Left renal cortex interstitium (tissue), 4 donors: ENCODE data around the gene BORCS8. TPM values are rescaled to one million over a fixed set of nuclear protein-coding genes. Genes with fewer than 3 reads are reported as not detected.
"Not testable (repeated sequence)": the region's sequence is repeated elsewhere in the genome, so short reads cannot be mapped to it uniquely, and the experiment has no call there.

Experiments used
- DNase-seq, 4 donors: peaks; one replicate each; pipeline ENCODE4 v3.0.0-alpha.2; 2013; ENCODE audit warnings: low read depth in 4 of 4, low spot score in 2 of 4, missing footprints in 1 of 4
- polyA plus RNA-seq, 4 donors: library from polyadenylated mRNA; unstranded; fragments of 120-200 nt; gene quantifications; one replicate each; pipeline ENCODE4 v1.2.1, GENCODE V29; 2013; ENCODE audit not compliant: insufficient read length in 4 of 4

BORCS8 gene
- polyA plus RNA-seq, 4 donors, result 13.5 to 24.3 (median 21.1) TPM

DNA sequence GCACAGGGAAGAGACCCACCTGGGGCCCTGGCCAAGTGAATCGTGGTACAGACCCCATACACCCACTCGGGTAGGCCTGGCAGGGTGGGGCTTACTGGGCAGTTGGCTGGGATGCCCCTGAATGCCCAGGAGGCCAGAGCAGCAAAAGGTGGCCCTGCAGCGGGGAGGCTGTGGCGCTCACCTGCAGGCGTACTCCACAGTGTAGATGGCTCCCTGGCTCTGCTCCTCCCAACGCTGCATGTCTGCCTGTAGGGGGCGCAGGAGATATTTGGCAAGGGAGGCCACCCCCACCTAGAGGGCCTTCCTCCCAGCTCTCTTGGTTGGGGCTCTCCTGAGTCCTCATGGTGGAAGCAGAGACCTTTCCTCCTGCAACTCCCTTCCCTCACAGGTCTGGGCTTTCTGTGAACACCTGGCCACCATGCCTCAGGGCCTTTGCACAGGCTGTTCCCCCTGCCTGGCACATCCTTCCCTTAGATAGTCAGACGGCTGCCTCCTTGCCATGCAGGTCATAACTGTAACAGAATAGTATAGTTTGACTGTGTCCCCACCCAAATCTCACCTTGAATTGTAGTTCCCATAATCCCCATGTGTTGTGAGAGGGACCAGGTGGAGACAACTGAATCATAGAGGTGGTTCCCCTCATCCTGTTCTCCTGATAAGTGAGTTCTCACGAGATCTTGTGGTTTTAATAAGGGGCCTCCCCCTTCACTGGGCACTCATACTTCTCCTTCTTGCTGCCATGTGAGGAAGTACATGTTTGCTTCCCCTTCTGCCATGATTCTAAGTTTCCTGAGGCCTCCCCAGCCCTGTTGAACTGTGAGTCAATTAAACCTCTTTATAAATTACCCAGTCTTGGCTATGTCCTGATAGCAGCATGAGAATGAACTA is 5.9 kb downstream of the BORCS8 start:
- no peak for DNase-seq

DNA sequence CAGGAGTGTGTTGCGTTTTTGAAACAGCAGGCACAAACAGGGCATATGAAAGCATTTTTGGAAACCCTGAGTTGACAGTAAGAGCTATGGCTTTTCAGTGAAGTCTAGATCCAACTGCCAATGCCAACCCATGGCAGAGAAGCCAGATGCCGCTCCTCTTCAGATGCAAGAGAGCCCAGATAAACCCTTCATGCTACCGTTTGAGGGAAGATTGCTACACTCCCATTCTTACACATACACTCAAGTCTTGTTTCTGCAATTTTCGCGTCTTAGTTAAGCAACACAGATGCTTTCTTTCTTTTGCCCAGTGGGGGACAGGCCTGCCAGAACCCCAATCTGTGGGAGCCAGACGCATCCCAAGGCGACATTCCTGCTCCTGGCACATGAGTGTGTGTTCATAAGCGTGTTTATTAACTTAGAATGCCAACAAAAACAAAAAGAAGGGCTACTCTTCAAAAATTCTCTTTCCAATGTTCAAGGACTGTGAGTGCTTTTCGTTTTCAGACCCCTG is 10.4 kb downstream of the BORCS8 start:
- no peak for DNase-seq

DNA sequence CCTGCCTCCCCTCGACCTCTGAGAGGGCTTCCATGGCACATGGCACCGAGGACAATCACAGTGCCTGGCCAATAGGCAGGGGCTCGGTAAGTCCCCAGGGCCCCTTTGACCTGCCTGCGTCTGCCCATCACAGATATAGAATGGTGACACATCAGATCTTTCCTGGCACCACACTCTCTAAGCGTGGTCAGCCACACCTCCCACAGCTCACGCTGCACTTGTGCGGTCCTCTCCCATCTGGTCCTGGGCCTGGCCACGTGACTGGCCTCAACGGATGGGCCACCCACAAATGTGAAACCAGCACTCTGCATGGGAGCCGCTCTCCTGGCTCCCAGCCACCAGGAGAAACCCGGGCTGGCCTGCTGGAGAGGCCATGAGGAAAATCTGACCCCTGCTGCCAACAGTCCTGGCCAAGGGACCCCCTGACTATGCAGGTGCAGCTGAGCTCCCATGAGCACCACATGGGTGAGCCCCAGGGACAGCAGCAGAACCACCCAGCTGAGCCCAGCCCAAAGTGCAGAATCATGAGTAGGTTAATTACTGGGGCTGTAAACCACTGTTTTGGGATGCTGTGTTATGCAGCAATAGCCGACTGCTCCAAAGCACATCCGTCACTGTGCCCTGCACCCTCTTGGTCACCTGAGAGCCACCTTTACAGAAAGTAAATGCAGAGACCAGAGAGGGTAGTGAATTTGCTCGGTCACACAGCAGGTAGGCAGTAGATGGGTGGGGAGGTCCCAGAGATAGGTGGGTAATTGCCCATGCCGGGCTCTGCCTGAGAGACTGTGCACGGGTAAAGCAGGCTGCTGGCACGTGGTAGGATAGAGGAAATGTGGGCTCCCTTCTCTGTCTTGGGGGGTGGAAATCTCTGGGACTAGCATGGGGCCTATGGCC is 12.2 kb downstream of the BORCS8 start:
- DNase-seq, result no peak

DNA sequence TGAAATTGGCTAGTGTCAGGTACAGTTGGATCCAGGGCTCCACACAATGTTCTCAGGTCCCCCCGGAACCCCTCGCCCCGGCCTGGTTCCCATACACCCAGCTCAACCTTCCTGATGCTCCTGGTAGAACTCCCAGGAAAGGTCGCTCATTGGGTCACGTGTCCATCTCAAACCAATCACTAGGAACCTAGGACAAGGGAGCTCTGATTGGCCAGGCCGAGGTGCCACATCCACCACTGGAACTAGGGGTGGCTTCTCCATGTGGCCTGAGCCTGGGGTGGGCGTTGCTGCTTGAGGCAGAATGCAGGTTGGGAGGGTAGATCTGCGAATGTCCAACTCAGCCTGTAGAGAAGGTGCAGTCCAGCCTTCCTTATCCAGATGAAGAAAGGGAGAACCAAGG is 15.0 kb downstream of the BORCS8 start:
- DNase-seq, result no peak

DNA sequence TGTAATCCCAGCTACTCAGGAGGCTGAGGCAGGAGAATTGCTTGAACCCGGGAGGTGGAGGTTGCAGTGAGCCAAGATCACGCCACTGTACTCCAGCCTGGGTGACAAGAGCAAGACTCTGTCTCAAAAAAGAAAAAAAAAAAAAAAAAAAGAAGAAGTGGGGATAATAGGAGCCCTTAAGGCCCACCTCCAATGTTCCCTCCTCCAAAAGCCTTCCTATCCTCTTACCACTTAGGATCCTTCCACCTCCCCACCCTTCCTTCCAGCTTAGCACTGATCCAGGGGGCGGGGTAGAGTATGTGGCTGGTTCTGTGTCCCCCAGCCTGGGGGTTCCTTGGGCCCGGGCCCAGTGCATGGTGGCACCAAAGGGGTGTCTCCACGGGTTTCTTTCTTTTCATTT is 18.7 kb downstream of the BORCS8 start:
- DNase-seq, result not testable (repeated sequence)

DNA sequence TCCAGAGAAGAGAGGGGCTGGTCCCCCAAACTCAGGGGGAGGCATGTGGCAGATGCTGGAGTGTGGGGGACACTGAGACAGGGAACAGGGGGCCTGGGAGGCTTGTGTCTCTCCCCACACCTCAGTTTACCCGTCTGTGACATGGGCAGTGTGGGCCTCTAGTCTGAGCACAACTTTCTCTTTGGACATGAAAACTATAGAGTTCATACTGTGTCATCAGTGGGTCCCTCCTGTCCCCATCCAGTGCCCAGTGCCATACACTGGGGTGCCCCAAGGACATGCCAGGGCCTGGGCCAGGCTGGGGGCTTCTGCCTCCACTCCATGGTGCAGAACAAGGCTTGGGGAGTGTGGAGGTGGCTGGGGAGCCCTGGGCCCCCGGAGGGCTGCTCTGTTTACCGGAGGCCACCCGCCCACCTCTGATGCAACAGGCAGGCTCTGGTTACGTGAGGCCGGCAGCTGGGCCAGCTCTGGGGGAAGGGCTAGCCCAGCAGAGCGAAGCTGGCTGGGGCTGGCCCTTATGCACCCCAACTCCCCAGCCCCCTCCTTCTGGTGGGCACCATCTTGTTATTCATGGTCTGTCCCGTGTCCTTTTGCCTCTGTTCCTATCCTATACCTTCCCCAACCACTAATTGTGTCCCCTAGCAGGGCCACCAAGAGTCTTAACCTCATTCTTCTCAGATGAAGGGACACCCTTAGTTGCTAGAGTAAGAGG is 20.0 kb downstream of the BORCS8 start:
- DNase-seq, result no peak

DNA sequence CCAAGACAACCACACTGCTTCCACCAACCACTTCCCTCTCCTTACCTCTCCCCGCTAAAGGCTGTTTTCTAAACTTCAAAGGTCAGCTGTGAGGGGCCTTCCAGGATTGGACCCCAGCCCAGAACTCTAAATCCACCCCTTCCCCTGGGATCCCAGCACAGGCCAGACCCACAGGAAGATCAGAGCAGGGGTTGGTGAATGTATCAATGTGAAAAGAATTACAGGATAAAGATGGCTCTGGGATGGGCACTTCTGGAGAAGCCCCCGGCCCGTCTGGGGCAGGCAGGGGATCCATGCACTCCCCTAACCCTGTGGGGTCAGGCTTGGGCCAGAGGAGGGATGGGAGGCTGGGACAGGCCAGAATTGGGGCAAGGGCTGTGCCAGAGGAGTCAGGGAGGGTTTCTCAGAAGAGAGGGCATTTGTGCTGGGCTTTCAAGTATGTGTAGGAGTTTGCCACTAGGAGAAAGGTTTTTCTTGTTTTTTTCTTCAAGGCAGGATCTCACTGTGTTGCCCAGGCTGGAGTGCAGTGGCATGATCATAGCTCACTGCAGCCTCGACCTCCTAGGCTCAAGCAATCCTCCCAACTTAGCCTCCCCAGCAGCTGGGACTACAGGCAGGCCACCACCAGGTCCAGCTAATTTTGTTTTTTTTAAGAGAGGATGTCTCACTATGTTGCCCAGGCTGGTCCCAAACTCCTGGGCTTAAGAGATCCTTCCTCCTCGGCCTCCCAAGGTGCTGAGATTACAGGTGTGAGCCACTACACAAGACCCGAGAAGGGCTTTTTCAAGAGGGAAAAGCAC is 20.9 kb downstream of the BORCS8 start:
- no peak for DNase-seq

DNA sequence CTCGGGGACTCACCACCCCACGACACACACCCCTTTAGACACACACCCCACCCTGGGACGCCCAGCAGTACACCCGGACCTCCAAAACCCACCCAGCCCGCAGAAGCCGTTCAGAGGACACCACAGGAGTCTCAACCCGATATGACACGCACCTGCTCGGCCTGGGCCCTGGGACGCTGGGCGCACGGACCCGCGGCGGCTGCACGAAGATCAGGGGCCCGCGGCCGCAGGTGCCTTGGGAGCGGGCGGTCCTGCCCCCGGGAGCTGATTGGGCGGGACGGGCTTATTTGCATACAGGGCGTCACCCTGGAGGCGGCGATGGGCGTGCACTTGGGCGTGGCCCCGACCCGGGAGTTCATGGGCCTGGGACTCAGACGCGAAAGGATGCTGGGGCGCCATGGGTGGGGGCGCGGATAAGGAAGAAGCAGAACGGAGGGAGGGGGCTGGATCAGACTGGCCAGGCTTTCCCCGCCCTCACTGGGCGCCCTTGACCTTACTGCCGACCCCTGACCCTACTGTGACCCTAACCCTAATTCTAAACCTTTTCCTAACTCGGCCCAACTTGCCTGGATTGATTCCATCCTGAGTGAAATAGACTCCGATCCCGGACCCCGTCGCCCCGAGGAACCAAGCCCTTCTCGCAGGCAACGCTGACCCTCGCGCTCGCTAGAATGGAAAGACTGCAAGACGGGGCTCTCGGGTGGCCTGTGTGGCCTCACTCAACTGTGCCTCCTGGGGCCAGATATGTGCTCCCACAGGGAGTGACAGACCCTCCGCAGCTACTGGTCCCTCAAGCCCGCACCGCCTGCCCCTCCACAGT is 21.7 kb downstream of the BORCS8 start, which contains the start of gene MEF2B:
Gene MEF2B, minus strand, starts transcription at position 211 of the 820 bp plus-strand sequence. CDS start 19,528 bp downstream, outside the sequence.
- no peak for DNase-seq

DNA sequence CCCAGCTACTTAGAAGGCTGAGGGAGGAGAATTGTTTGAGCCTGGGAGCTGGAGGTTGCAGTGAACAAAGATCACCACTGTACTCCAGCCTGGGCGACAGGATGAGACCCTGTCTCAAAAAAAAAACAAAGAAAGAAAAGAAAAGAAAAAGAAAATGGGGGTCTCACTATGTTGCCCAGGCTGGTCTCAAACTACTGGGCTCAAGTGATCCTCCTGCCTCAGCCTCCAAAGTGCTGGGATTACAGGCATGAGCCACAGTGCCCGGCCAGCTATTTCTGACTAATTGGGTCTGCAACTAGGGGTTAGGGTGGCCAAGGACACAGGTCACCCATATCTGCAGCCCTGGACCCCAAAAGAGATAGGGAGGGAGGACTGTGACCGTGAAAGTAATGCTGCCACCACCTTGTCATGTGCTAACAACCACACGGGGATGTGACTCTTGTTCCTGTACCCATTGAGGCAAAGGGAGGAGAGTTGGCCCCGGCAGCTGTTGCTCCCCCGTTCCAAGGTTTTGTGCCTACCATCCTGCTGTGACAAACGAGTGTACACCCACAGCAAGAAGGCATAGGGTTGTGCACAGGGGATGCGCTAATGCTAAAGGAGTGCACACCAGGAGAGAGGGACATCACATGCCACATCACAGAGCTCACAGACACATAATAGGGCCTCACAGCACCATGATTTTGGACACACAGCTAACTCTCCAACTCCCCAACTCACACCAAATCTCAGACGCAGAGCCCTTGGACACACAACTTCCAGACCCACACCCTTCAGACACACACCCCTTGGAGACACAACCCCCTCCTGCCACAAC is 22.5 kb downstream of the BORCS8 start:
- no peak for DNase-seq

DNA sequence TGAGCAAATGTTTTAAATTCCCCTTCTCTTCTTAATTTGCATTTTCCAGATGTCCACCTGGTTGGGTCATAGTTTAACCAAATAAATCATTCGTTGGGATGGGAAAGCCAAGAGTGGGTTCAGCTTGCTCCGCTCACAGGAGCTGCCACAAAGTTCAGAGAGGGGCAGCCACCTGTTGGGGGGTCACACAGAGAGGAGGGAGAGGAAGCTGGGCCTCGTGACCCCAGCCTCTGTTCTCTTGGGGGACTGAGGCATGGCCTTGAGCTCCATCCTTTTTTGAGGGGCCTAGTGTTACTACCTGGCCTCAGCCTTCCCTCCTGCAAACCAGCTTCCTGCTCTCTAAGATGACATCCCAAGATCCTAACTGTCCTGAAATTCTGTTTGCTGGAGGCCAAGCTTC is 24.3 kb downstream of the BORCS8 start:
- no peak for DNase-seq

DNA sequence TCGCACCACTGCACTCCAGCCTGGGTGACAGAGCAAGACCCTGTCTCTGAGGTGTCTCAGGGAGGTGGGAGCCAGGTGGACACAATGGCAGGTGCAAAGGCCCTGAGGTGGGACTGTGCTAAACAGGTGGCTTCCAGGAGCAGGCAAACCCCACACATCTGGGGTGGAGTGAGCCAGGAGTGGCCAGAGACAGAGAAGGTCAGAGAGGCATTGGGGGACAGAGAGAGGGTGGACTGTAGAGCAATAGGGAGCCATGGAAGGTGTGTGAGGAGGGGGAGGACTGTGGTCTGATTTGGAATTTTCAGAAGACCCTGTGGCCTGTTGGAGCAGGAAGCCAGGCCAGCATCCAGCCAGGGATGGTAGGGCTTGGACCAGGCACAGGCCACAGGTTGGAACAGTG is 26.6 kb downstream of the BORCS8 start:
- no peak for DNase-seq

DNA sequence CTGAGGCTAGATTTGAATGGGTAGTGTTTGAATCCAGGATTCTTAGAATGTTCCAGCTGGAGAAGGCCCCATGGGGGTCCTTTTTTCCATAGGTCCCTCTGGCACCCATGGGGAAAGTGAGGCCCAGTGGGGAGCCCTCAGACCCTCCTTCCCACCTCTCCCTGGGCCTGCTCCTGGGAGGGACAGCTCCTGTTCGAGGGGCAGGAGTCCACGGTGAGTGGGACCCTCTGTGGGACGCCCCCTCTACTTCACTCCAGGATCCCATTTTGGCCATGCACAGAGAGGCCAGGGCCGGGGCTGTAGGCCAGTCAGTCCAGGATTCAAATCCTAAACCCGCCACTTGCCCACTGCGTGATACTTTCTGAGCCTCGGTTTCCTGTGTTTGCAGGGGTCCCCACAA is 29.5 kb downstream of the BORCS8 start:
- DNase-seq, result no peak

DNA sequence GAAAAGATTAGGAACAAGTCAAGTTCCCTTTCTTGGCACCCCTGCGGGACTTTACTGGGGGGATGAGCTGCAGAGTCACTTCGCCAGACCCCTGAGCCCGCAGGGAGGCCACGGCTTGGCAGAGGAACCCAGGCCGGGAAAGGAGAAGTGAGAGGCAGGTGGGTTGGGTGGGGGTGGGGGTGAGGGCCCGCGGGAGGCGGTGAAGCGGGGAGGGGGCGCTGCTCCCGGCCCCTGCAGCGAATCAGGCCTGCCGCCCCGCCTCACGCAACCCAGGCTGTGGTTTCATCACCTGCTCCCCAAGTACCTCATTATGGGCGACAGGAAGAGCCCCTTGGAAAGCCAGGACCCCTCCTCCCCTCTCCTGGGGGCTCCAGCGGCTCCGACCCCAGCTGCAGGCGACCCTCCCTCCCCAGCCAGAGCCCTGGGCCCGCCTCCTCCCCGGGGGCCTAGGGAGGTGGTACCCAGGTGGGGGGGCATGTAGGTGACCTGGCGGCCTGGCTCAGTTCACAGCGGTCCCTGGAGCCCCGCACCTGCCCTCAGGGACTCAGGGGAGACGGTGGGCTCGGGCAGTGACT is 31.4 kb downstream of the BORCS8 start:
- no peak for DNase-seq

DNA sequence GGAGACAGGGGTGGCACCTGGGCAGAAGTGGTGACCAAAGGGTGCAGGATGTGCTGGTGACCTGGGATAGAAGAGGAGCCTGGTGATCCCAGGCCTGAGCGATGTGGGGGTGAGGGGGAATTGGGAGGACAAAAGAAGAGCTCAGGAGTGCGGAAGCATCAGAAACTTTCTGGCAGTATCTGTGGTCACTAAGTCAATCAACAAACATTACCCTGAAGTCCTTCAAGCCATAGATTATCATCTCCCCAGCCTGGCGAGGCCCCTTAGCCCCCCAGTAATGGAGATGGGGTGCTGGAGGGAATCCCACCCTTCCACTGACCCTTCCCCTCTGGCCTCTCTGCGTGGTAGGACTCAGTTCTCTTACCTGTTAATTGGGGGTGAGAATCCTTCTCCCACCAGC is 32.4 kb downstream of the BORCS8 start:
- no peak for DNase-seq

DNA sequence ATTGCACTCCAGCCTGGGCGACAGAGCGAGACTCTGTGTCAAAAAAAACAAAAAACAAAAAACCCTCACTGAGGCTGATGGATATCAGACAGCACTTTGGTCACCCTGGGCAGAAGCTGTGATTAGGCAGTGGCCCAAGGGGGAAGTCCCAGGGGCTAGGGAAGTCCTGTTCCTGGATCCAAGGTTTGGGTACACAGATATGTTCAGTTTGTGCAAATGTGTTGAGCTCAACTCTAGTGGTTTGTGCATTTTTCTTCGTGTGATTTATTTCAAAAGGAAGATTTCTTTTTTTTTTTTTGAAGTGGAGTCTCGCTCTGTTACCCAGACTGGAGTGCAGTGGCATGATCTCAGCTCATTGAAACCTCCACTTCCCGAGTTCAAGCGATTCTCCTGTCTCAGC is 34.1 kb downstream of the BORCS8 start:
- DNase-seq, result no peak

DNA sequence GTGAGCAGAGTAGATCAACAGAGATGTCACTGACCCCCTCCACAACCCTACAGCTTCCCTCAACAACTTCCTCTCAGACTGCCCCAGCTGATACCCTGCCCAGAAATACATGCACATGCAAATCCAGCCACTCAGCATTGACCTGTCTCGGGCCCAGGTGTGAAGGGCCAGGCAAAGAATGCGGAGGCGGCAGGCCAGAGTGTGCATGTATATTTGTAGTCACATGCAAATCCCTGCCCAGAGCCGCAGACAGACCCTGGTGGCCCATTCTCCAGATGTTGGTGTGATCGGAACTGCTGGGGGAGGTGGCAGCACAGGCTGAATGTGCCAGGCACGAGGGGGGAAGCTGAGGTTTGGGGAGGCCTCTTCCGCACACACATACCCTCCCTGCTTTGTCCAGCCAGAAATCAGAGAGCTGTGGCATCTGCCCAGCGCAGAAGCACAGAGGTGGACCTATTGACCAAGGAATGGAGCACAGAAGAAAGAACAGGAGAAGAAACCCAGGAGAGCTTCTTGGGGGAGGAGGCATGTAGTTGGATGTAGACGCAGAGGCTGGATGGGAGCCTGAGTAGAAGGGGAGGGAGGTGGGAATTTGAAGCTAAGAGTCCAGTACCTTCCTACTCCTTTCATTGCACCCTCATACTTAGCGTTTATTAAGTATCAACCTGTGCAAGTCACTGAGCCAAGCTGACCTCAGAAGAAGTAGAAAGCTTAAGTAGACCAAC is 36.3 kb downstream of the BORCS8 start:
- DNase-seq, result no peak
